ENCODE results near the gene ATPAF1. TPM values are rescaled to one million over a fixed set of nuclear protein-coding genes. Genes with fewer than 3 reads are reported as not detected.
A peak's percentile ranks its signal among the peaks of the same experiment; 100 is the strongest.

ATPAF1 gene
- total and polyA plus RNA-seq, 8 donors = 32.6 to 88.8 (median 39.3) TPM

GRCh38 chr1:46582972-46583371 lies 85.2 kb downstream of the ATPAF1 start:
- TF ChIP-seq POLR2AphosphoS5 (IDR thresholded peaks at IDR 0.05) = no peak
- TF ChIP-seq POLR2A (IDR thresholded peaks at IDR 0.05) = no peak
- TF ChIP-seq EP300 (IDR thresholded peaks at IDR 0.05) = no peak
- TF ChIP-seq CTCF (IDR thresholded peaks at IDR 0.05) = no peak
- Histone ChIP-seq H3K4me1 (peaks cover 0 to 20% (median 0%) of the 10 kb centered on the region in 4 donors), H3K4me3 (no peak overlapping the region), H3K36me3 (peaks cover 44 to 99% (median 93%) of the 10 kb centered on the region in 4 donors), H3K9me3 (no peaks in the 10 kb centered on the region), H3K27me3 (no peaks in the 10 kb centered on the region), H3K27ac (peak overlapping the region in 2 of 5 donors; percentile 75 to 79)
- WGBS, 5 donors = 74 to 80% (median 77%) methylated on average over 7 of the region's 7 CpGs
- DNase-seq = no peak
- intact Hi-C loops (cut with DNase I; ENCODE audit: low total_unique reads) = no loop called here

Other genes starting within 250 kb of the ATPAF1 start
- not detected for gene DMBX1, start 178.5 kb downstream of the ATPAF1 start, total RNA-seq
- gene DMBX1, start 178.5 kb downstream of the ATPAF1 start, polyA plus RNA-seq = not detected
- not detected for gene KNCN, start 116.7 kb downstream of the ATPAF1 start, total RNA-seq
- not detected for gene KNCN, start 116.7 kb downstream of the ATPAF1 start, polyA plus RNA-seq
- gene MKNK1, start 64.1 kb downstream of the ATPAF1 start, total RNA-seq = 100 to 1,000 TPM in 1 of 5 donors, 10 to 100 TPM in 4; 35.0 to 182 (median 43.7) TPM
- 10 to 100 TPM; 21.2 to 32.4 (median 29.1) TPM for gene MKNK1, start 64.1 kb downstream of the ATPAF1 start, polyA plus RNA-seq
- gene MOB3C, start 51.6 kb downstream of the ATPAF1 start, total RNA-seq = 10 to 100 TPM in 4 of 5 donors, 1 to 10 TPM in 1; 8.4 to 27.2 (median 15.2) TPM
- 10 to 100 TPM; 10.2 to 12.0 (median 10.4) TPM for gene MOB3C, start 51.6 kb downstream of the ATPAF1 start, polyA plus RNA-seq
- not detected for gene TEX38, start 3.5 kb upstream of the ATPAF1 start, total RNA-seq
- gene TEX38, start 3.5 kb upstream of the ATPAF1 start, polyA plus RNA-seq = not detected
- gene EFCAB14, start 50.8 kb upstream of the ATPAF1 start, total RNA-seq = 100 to 1,000 TPM in 3 of 5 donors, 10 to 100 TPM in 2; 45.5 to 164 (median 138) TPM
- gene EFCAB14, start 50.8 kb upstream of the ATPAF1 start, polyA plus RNA-seq = 10 to 100 TPM; 19.6 to 59.6 (median 37.2) TPM
- 100 to 1,000 TPM in 1 of 5 donors, 10 to 100 TPM in 1, 1 to 10 TPM in 3; 5.1 to 110 (median 7.5) TPM for gene CYP4B1, start 130.7 kb upstream of the ATPAF1 start, total RNA-seq
- 10 to 100 TPM in 1 of 3 donors, 1 to 10 TPM in 1, under 1 TPM in 1; 0.75 to 26.6 (median 1.5) TPM for gene CYP4B1, start 130.7 kb upstream of the ATPAF1 start, polyA plus RNA-seq

Data from stomach (tissue), 9 donors.